ENCODE measurements around the gene TSPAN33.

GRCh38 chr7:129212596-129212995 is 68.1 kb downstream of the TSPAN33 start:
- no peak for TF ChIP-seq POLR2AphosphoS5 (IDR thresholded peaks at IDR 0.05)
- TF ChIP-seq CTCF (IDR thresholded peaks at IDR 0.05): no peak
